Measurements from ENCODE around the gene NACAD. TPM values are rescaled to one million over a fixed set of nuclear protein-coding genes. Genes with fewer than 3 reads are reported as not detected.

Gene NACAD
- polyA plus RNA-seq, 1 donor from 2014 or later, result 14.5 TPM

GRCh38 chr7:45118292-45118691 lies 29.5 kb upstream of the NACAD start:
- H3K79me2 ChIP-seq (replicated peaks; ENCODE audit: insufficient read depth, low read length), result no peaks in the 10 kb centered on the region
- H4K20me1 ChIP-seq (ENCODE audit: insufficient read depth), result no peaks in the 10 kb centered on the region
- H3F3A ChIP-seq (ENCODE audit: insufficient read depth, low read length, poor library complexity, severe bottlenecking), result no peaks in the 10 kb centered on the region
- H3K36me3 ChIP-seq (ENCODE audit: insufficient read depth, low read length), result no peaks in the 10 kb centered on the region
- no peak overlapping the region for H2AFZ ChIP-seq (ENCODE audit: low read depth, low read length)
- no peak overlapping the region for H3K27ac ChIP-seq (ENCODE audit: low read length)
- no peak overlapping the region for H3K4me3 ChIP-seq (ENCODE audit: low read length)
- H3K4me2 ChIP-seq (ENCODE audit: low read length), result no peak overlapping the region
- no peak overlapping the region for H3K9ac ChIP-seq (ENCODE audit: low read length)
- no peaks in the 10 kb centered on the region for H3K27me3 ChIP-seq (ENCODE audit: insufficient read depth, low read depth, low read length)
- no peaks in the 10 kb centered on the region for H3K9me3 ChIP-seq (ENCODE audit: low read length)
- TF ChIP-seq MXI1 (conservative IDR thresholded peaks at IDR 0.05; ENCODE audit: poor library complexity, severe bottlenecking) (no peak), POLR2AphosphoS5 (IDR thresholded peaks at IDR 0.05) (no peak), TAF1 (IDR thresholded peaks at IDR 0.05; ENCODE audit: low read depth) (no peak), SMC3 (conservative IDR thresholded peaks at IDR 0.05; ENCODE audit: poor library complexity) (no peak), EZH2 (IDR thresholded peaks at IDR 0.05; ENCODE audit: borderline replicate concordance, insufficient read depth, low read length, poor library complexity, severe bottlenecking) (no peak), CTCF (IDR thresholded peaks at IDR 0.05; ENCODE audit: poor library complexity, severe bottlenecking) (no peak), RAD21 (conservative IDR thresholded peaks at IDR 0.05) (no peak), EP300 (conservative IDR thresholded peaks at IDR 0.05; ENCODE audit: poor library complexity, severe bottlenecking) (no peak)
- TF ChIP-seq, protein P1, sequence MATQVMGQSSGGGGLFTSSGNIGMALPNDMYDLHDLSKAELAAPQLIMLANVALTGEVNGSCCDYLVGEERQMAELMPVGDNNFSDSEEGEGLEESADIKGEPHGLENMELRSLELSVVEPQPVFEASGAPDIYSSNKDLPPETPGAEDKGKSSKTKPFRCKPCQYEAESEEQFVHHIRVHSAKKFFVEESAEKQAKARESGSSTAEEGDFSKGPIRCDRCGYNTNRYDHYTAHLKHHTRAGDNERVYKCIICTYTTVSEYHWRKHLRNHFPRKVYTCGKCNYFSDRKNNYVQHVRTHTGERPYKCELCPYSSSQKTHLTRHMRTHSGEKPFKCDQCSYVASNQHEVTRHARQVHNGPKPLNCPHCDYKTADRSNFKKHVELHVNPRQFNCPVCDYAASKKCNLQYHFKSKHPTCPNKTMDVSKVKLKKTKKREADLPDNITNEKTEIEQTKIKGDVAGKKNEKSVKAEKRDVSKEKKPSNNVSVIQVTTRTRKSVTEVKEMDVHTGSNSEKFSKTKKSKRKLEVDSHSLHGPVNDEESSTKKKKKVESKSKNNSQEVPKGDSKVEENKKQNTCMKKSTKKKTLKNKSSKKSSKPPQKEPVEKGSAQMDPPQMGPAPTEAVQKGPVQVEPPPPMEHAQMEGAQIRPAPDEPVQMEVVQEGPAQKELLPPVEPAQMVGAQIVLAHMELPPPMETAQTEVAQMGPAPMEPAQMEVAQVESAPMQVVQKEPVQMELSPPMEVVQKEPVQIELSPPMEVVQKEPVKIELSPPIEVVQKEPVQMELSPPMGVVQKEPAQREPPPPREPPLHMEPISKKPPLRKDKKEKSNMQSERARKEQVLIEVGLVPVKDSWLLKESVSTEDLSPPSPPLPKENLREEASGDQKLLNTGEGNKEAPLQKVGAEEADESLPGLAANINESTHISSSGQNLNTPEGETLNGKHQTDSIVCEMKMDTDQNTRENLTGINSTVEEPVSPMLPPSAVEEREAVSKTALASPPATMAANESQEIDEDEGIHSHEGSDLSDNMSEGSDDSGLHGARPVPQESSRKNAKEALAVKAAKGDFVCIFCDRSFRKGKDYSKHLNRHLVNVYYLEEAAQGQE (IDR thresholded peaks at IDR 0.05; ENCODE audit: borderline replicate concordance), result no peak
- no peaks in the 10 kb centered on the region for H3K9me2 ChIP-seq (ENCODE audit: insufficient read depth, low read length)

DNA sequence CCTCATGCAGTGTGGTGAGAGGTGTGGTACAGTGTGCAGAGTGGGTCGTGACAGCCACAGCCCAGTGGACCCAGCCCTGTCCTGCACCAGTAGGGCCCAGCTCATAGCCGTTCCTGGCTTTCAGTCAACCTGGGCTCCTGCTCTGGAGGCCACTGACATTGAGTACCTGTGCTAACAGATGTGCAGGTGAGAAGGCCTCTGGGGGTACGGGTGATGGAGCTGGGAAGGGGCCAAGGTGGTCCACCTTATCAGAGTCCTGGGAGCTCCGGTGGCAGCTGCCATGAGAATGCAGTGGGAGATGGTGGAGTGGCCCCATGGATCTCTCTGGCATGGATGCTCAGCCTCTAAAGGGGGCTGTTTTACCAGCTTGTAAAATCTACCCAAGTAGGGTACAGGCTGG lies 28.8 kb upstream of the NACAD start:
- H3K4me3 ChIP-seq (ENCODE audit: low read length), result no peak overlapping the region
- H3K79me2 ChIP-seq (replicated peaks; ENCODE audit: insufficient read depth, low read length), result no peaks in the 10 kb centered on the region
- TF ChIP-seq, protein P1 (IDR thresholded peaks at IDR 0.05; ENCODE audit: borderline replicate concordance), result no peak
- no peak for TF ChIP-seq POLR2AphosphoS5 (IDR thresholded peaks at IDR 0.05)
- TF ChIP-seq CTCF (IDR thresholded peaks at IDR 0.05; ENCODE audit: poor library complexity, severe bottlenecking), result no peak
- TF ChIP-seq TAF1 (IDR thresholded peaks at IDR 0.05; ENCODE audit: low read depth), result no peak
- no peak for TF ChIP-seq SMC3 (conservative IDR thresholded peaks at IDR 0.05; ENCODE audit: poor library complexity)
- no peak for TF ChIP-seq EZH2 (IDR thresholded peaks at IDR 0.05; ENCODE audit: borderline replicate concordance, insufficient read depth, low read length, poor library complexity, severe bottlenecking)
- no peak for TF ChIP-seq RAD21 (conservative IDR thresholded peaks at IDR 0.05)
- TF ChIP-seq MXI1 (conservative IDR thresholded peaks at IDR 0.05; ENCODE audit: poor library complexity, severe bottlenecking), result no peak
- no peak for TF ChIP-seq EP300 (conservative IDR thresholded peaks at IDR 0.05; ENCODE audit: poor library complexity, severe bottlenecking)
- H3K4me2 ChIP-seq (ENCODE audit: low read length), result no peak overlapping the region
- no peaks in the 10 kb centered on the region for H3K27me3 ChIP-seq (ENCODE audit: insufficient read depth, low read depth, low read length)
- H3K9ac ChIP-seq (ENCODE audit: low read length), result no peak overlapping the region
- no peaks in the 10 kb centered on the region for H3K9me3 ChIP-seq (ENCODE audit: low read length)
- H3K27ac ChIP-seq (ENCODE audit: low read length), result no peak overlapping the region
- H2AFZ ChIP-seq (ENCODE audit: low read depth, low read length), result no peak overlapping the region
- H3F3A ChIP-seq (ENCODE audit: insufficient read depth, low read length, poor library complexity, severe bottlenecking), result no peaks in the 10 kb centered on the region
- no peaks in the 10 kb centered on the region for H3K36me3 ChIP-seq (ENCODE audit: insufficient read depth, low read length)
- no peaks in the 10 kb centered on the region for H4K20me1 ChIP-seq (ENCODE audit: insufficient read depth)
- H3K9me2 ChIP-seq (ENCODE audit: insufficient read depth, low read length), result no peaks in the 10 kb centered on the region
